DND-41 (cell line): ENCODE data around the gene MYO3A.

Source experiments
- ATAC-seq: fragments of 200-7000 bp; cut with Tn5 transposase; 3 replicates; pipeline ENCODE4 v1.9.1; 2021; ENCODE audit warnings: low read depth; ENCODE audit not compliant: insufficient read depth
- DNase-seq: peaks from one replicate; pipeline ENCODE4 v3.0.0-alpha.2; 2020
- H2AFZ ChIP-seq: 2 replicates; pipeline ENCODE4 v1.6.0; 2012; ENCODE audit warnings: low read depth, low read length
- H3K27ac ChIP-seq: 2 replicates; pipeline ENCODE4 v1.5.1; 2012; ENCODE audit warnings: low read length, inconsistent platforms
- H3K27me3 ChIP-seq: fragments of 200-600 bp; sonication (generic); 2 replicates; pipeline ENCODE4 v1.6.0; 2012; ENCODE audit warnings: low read length, mild to moderate bottlenecking, inconsistent platforms; ENCODE audit not compliant: insufficient read depth, poor library complexity
- H3K36me3 ChIP-seq: 2 replicates; pipeline ENCODE4 v1.5.1; 2012; ENCODE audit warnings: low read length, inconsistent platforms; ENCODE audit not compliant: insufficient read depth
- H3K4me1 ChIP-seq: 2 replicates; pipeline ENCODE4 v1.5.1; 2012; ENCODE audit warnings: mild to moderate bottlenecking, low read length; ENCODE audit not compliant: insufficient read depth
- H3K4me2 ChIP-seq: 2 replicates; pipeline ENCODE4 v1.6.0; 2012; ENCODE audit warnings: mild to moderate bottlenecking, moderate library complexity, low read length, inconsistent platforms; ENCODE audit not compliant: insufficient read depth
- H3K4me3 ChIP-seq, 2 experiments: fragments of 200-600 bp in 1 of 2; shearing (Covaris generic) in 1 of 2; 2 replicates each; pipeline ENCODE4 v1.5.1; 2012 to 2016; ENCODE audit warnings: inconsistent platforms in 2 of 2, low read length in 2 of 2, mild to moderate bottlenecking in 2 of 2, low read depth in 1 of 2, moderate library complexity in 1 of 2
- H3K79me2 ChIP-seq: 2 replicates; pipeline ENCODE4 v1.6.0; 2012; ENCODE audit warnings: low read length, inconsistent platforms; ENCODE audit not compliant: insufficient read depth
- H3K9ac ChIP-seq: 2 replicates; pipeline ENCODE4 v1.6.0; 2012; ENCODE audit warnings: low read depth, mild to moderate bottlenecking, inconsistent platforms, low read length, moderate library complexity
- H3K9me3 ChIP-seq: 2 replicates; pipeline ENCODE4 v1.5.1; 2012; ENCODE audit warnings: low read length, moderate library complexity, mild to moderate bottlenecking, inconsistent platforms; ENCODE audit not compliant: insufficient read depth, severe bottlenecking
- H4K20me1 ChIP-seq: 2 replicates; pipeline ENCODE4 v1.6.0; 2012; ENCODE audit warnings: low read length; ENCODE audit not compliant: insufficient read depth
- EZH2 ChIP-seq: IDR thresholded peaks from 3 replicates; pipeline ENCODE4 v1.6.1; 2012; ENCODE audit warnings: borderline replicate concordance, low read depth, mild to moderate bottlenecking, moderate library complexity, low read length, inconsistent platforms; ENCODE audit not compliant: severe bottlenecking
- TF ChIP-seq, protein P1 (sequence below): IDR thresholded peaks from 2 replicates; pipeline ENCODE4 v1.5.1; 2012; ENCODE audit warnings: borderline replicate concordance, low read length, moderate library complexity, mild to moderate bottlenecking; ENCODE audit not compliant: poor library complexity, severe bottlenecking; ENCODE audit errors: extremely low read depth

MYO3A gene

GRCh38 chr10:25952857-25953256, 18.8 kb downstream of the MYO3A start:
- no peak overlapping the region for H3K4me3 ChIP-seq
- no peak for TF ChIP-seq EZH2
- TF ChIP-seq, protein P1, sequence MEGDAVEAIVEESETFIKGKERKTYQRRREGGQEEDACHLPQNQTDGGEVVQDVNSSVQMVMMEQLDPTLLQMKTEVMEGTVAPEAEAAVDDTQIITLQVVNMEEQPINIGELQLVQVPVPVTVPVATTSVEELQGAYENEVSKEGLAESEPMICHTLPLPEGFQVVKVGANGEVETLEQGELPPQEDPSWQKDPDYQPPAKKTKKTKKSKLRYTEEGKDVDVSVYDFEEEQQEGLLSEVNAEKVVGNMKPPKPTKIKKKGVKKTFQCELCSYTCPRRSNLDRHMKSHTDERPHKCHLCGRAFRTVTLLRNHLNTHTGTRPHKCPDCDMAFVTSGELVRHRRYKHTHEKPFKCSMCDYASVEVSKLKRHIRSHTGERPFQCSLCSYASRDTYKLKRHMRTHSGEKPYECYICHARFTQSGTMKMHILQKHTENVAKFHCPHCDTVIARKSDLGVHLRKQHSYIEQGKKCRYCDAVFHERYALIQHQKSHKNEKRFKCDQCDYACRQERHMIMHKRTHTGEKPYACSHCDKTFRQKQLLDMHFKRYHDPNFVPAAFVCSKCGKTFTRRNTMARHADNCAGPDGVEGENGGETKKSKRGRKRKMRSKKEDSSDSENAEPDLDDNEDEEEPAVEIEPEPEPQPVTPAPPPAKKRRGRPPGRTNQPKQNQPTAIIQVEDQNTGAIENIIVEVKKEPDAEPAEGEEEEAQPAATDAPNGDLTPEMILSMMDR, result no peak
- H3K9me3 ChIP-seq, result no peaks in the 10 kb centered on the region
- H3K4me2 ChIP-seq, result no peak overlapping the region
- DNase-seq (no peak), ATAC-seq (no peak)
- peaks cover 8% of the 10 kb centered on the region for H3K27me3 ChIP-seq
- no peak overlapping the region for H3K9ac ChIP-seq
- no peaks in the 10 kb centered on the region for H4K20me1 ChIP-seq
- no peaks in the 10 kb centered on the region for H3K36me3 ChIP-seq
- H3K4me1 ChIP-seq, result no peaks in the 10 kb centered on the region
- no peaks in the 10 kb centered on the region for H3K79me2 ChIP-seq
- no peak overlapping the region for H3K27ac ChIP-seq
- no peak overlapping the region for H2AFZ ChIP-seq

- H3K4me3 ChIP-seq, result no peak overlapping the region
- H3K4me1 ChIP-seq, result no peaks in the 10 kb centered on the region; the same call in 1 of the 2 replicates
- H3K4me2 ChIP-seq, result no peak overlapping the region
- peaks cover 8% of the 10 kb centered on the region for H3K27me3 ChIP-seq
- no peak for ATAC-seq
- no peaks in the 10 kb centered on the region for H3K9me3 ChIP-seq
- no peak for DNase-seq
- H3K79me2 ChIP-seq, result no peaks in the 10 kb centered on the region
- H2AFZ ChIP-seq, result no peak overlapping the region
- H3K9ac ChIP-seq, result no peak overlapping the region
- H3K36me3 ChIP-seq, result no peaks in the 10 kb centered on the region
- TF ChIP-seq, protein P1, result no peak
- no peak for TF ChIP-seq EZH2
- no peak overlapping the region for H3K27ac ChIP-seq
- H4K20me1 ChIP-seq, result no peaks in the 10 kb centered on the region
These were observed 20.8 kb downstream of the MYO3A start for GRCh38 chr10:25954851-25955250.

- H3K9me3 ChIP-seq, result no peaks in the 10 kb centered on the region
- H4K20me1 ChIP-seq, result no peaks in the 10 kb centered on the region
- no peaks in the 10 kb centered on the region for H3K36me3 ChIP-seq
- TF ChIP-seq, protein P1, result no peak
- TF ChIP-seq EZH2, result no peak
- H3K27ac ChIP-seq, result no peak overlapping the region
- peak; percentile 49; the same call in 1 of the 3 replicates for ATAC-seq
- H3K79me2 ChIP-seq, result no peaks in the 10 kb centered on the region
- no peak overlapping the region for H2AFZ ChIP-seq
- DNase-seq, result no peak
- no peak overlapping the region for H3K4me2 ChIP-seq
- no peak overlapping the region for H3K9ac ChIP-seq
- H3K27me3 ChIP-seq, result peaks cover 10% of the 10 kb centered on the region
- no peaks in the 10 kb centered on the region; the same call in 1 of the 2 replicates for H3K4me1 ChIP-seq
- no peak overlapping the region for H3K4me3 ChIP-seq
These were observed 25.7 kb downstream of the MYO3A start for GRCh38 chr10:25959540-25960232.

GRCh38 chr10:25965584-25965983, 31.6 kb downstream of the MYO3A start:
- no peak for DNase-seq
- Histone ChIP-seq H2AFZ (no peak overlapping the region), H3K9ac (no peak overlapping the region), H3K36me3 (no peaks in the 10 kb centered on the region), H4K20me1 (no peaks in the 10 kb centered on the region), H3K27ac (no peak overlapping the region), H3K9me3 (no peaks in the 10 kb centered on the region), H3K4me2 (no peak overlapping the region), H3K27me3 (peaks cover 13% of the 10 kb centered on the region), H3K4me3 (no peak overlapping the region), H3K79me2 (no peaks in the 10 kb centered on the region), H3K4me1 (no peaks in the 10 kb centered on the region; the same call in 1 of the 2 replicates)
- TF ChIP-seq, protein P1, result no peak
- no peak for ATAC-seq
